K562 (cell line): ENCODE measurements around the gene RAP2B. TPM values are rescaled to one million over a fixed set of nuclear protein-coding genes. Genes with fewer than 3 reads are reported as not detected.

Experiments used
- ARID1B ChIP-seq: fragments of 450-650 bp; IDR thresholded peaks from 2 replicates; pipeline ENCODE4 v1.6.1; 2016; ENCODE audit warnings: antibody characterized with exemption, mild to moderate bottlenecking, inconsistent platforms
- CTCF ChIP-seq, 3 experiments: IDR thresholded peaks in 2 of 3; conservative IDR thresholded peaks in 1 of 3; 2 replicates each; pipeline ENCODE4 v1.5.1; 2011 to 2012; ENCODE audit warnings: low read length in 3 of 3, mild to moderate bottlenecking in 3 of 3, control low read depth in 2 of 3, improper control_type of control experiment in 1 of 3, inconsistent platforms in 1 of 3, low read depth in 1 of 3, mixed read lengths in 1 of 3, moderate library complexity in 1 of 3; ENCODE audit not compliant: insufficient read depth in 2 of 3
- ELF2 ChIP-seq: fragments of 250-450 bp; sonication (Bioruptor Pico); IDR thresholded peaks from 2 replicates; pipeline ENCODE4 v1.5.0; 2021; ENCODE audit warnings: mild to moderate bottlenecking
- JUND ChIP-seq, 2 experiments: IDR thresholded peaks; 2 replicates in 1 of 2; 3 replicates in 1 of 2; pipeline ENCODE4 v1.6.1; 2011; ENCODE audit warnings: borderline replicate concordance in 2 of 2, low read depth in 2 of 2, low read length in 2 of 2, improper control_type of control experiment in 1 of 2, missing biosample characterization in 1 of 2, missing genetic modification characterization in 1 of 2, missing genetic modification reagents in 1 of 2
- MEIS2 ChIP-seq: fragments of 450-650 bp; IDR thresholded peaks from 2 replicates; pipeline ENCODE4 v1.6.1; 2014; ENCODE audit warnings: mild to moderate bottlenecking; ENCODE audit not compliant: partially characterized antibody
- MXD1 ChIP-seq: fragments of 250-450 bp; sonication (Bioruptor Pico); IDR thresholded peaks from 2 replicates; pipeline ENCODE4 v1.8.0; 2021; ENCODE audit warnings: borderline replicate concordance, mild to moderate bottlenecking, moderate library complexity; ENCODE audit not compliant: poor library complexity, severe bottlenecking
- MYBL2 ChIP-seq, 2 experiments: fragments of 450-650 bp in 1 of 2; sonication (generic) in 1 of 2; formaldehyde crosslinking in 1 of 2; IDR thresholded peaks; 2 replicates each; pipeline versions ENCODE4 v1.6.1 to v1.8.1; 2017 to 2022; ENCODE audit warnings: borderline replicate concordance in 1 of 2, inconsistent platforms in 1 of 2, low read depth in 1 of 2, mild to moderate bottlenecking in 1 of 2, missing genetic modification reagents in 1 of 2, moderate library complexity in 1 of 2
- PHB2 ChIP-seq: fragments of 450-650 bp; IDR thresholded peaks from 2 replicates; pipeline ENCODE4 v1.6.1; 2017; ENCODE audit warnings: low read depth
- PHF21A ChIP-seq: fragments of 450-650 bp; IDR thresholded peaks from 2 replicates; pipeline ENCODE4 v1.6.1; 2017; ENCODE audit warnings: low read depth, borderline replicate concordance
- RAD21 ChIP-seq, 2 experiments: fragments of 250-450 bp in 1 of 2; fragments of 450-650 bp in 1 of 2; sonication (Bioruptor Pico) in 1 of 2; formaldehyde crosslinking in 1 of 2; IDR thresholded peaks in 1 of 2; conservative IDR thresholded peaks in 1 of 2; 2 replicates each; pipeline versions ENCODE4 v1.4.0 to v1.8.0; 2020 to 2022; ENCODE audit warnings: mild to moderate bottlenecking in 2 of 2, moderate library complexity in 1 of 2
- RBM22 ChIP-seq: fragments of 200-400 bp; formaldehyde crosslinking; IDR thresholded peaks from 2 replicates; pipeline ENCODE4 v1.6.1; 2018; ENCODE audit warnings: low read length, low read depth; ENCODE audit not compliant: poor library complexity, severe bottlenecking
- SMC3 ChIP-seq: conservative IDR thresholded peaks from 2 replicates; pipeline ENCODE4 v1.6.1; 2011; ENCODE audit warnings: low read depth, low read length, improper control_type of control experiment; ENCODE audit not compliant: insufficient read depth
- ZBTB8A ChIP-seq: fragments of 450-650 bp; IDR thresholded peaks from 2 replicates; pipeline ENCODE4 v1.6.1; 2018; ENCODE audit warnings: mild to moderate bottlenecking, moderate library complexity; ENCODE audit not compliant: partially characterized antibody
- ZNF316 ChIP-seq: fragments of 450-650 bp; IDR thresholded peaks from 2 replicates; pipeline ENCODE4 v1.6.1; 2016
- ZNF551 ChIP-seq: fragments of 250-450 bp; sonication (Bioruptor Pico); IDR thresholded peaks from 2 replicates; pipeline ENCODE4 v1.5.0; 2021; ENCODE audit warnings: mild to moderate bottlenecking, moderate library complexity
- ZNF586 ChIP-seq: fragments of 450-650 bp; formaldehyde crosslinking; conservative IDR thresholded peaks from 2 replicates; pipeline ENCODE4 v1.4.0; 2020; ENCODE audit warnings: mild to moderate bottlenecking, moderate library complexity
- polyA plus RNA-seq, 8 experiments: library from polyadenylated mRNA; depleted of rRNA in 4 of 8; stranded (reverse) in 5 of 8; unstranded in 3 of 8; fragments of >200 nt; fragmentation: Nextera tagmentation in 2 of 8; fragmentation: Illumina TruSeq in 1 of 8; extraction: Ambion mirVana in 2 of 8; extraction: Trizol in 1 of 8; gene quantifications; 2 replicates each; pipeline versions ENCODE4 v1.2.1 to v1.2.3, GENCODE V29; 2011 to 2014; ENCODE audit warnings: inconsistent platforms in 1 of 8, missing spikeins in 1 of 8
- total RNA-seq, 7 experiments: library from RNA; depleted of rRNA in 6 of 7; stranded (reverse); fragments of >200 nt in 6 of 7; fragmentation: Illumina TruSeq in 2 of 7; extraction: Trizol in 2 of 7; gene quantifications; 2 replicates each; pipeline versions ENCODE4 v1.2.1 to v1.2.3, GENCODE V29; 2011 to 2021; ENCODE audit warnings: low replicate concordance in 1 of 7
- TF ChIP-seq, protein P1 (sequence below): fragments of 450-650 bp; formaldehyde crosslinking; IDR thresholded peaks from 2 replicates; pipeline ENCODE4 v1.4.0; 2022; ENCODE audit warnings: missing genetic modification characterization
- TF ChIP-seq, protein P2 (sequence below): sonication (generic); formaldehyde crosslinking; IDR thresholded peaks from 2 replicates; pipeline ENCODE4 v1.8.0; 2022; ENCODE audit warnings: mild to moderate bottlenecking, missing genetic modification reagents

Gene RAP2B
- total and polyA plus RNA-seq, 9 of the 15 experiments (the other 6 are each of a cell fraction or from before 2014, with no cell fraction given): 9.4 to 31.2 (median 15.8) TPM

DNA sequence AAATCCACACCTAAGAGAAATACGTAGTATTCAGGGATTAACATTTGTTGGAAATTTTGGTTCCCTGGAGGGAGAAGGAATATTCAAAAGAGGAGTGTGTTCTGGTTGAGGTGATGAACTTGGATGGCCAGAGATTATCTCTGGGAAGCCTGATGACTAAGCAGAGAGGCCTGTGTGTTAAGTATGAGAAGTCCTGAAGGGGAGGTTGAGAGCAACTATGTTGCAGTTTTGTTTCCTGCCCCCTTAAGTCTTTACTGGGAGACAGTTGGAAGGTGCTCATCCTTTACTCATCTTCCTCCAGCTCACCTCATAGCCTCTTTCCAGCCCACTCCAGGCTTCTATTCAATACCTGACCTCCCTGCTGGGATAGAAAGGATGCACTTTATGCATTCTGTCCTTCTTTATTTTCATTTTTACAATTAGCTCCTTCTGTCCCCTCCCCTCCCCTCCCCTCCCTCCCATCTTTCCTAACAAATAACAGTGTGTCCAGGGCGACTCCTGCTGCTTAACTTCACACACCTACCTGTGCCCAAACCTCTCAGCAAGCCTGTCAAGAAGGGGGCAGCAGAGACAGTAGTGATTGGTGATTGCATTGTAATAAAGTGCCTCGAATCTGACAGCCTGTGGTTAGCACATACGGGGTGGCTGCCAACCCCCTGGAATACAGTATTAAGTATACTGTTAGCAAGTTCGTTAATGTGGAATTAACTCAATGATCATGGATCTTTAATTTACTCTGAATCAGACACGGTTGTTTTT is 11.9 kb downstream of the RAP2B start (continued):
- no peak for TF ChIP-seq RBM22
- TF ChIP-seq ELF2 (CRISPR knock-in tag): no peak
- no peak for TF ChIP-seq ZNF586 (CRISPR knock-in tag)
- TF ChIP-seq RAD21 (CRISPR knock-in tag; conservative IDR thresholded peaks at IDR 0.05 in 1 of 2, IDR thresholded peaks at IDR 0.05 in 1 of 2): peak in 1 of 2 experiments; percentile 63; a peak in 3 of 4 replicates
- TF ChIP-seq ZBTB8A: no peak
- no peak for TF ChIP-seq MYBL2 (IDR thresholded peaks at IDR 0.05; ENCODE audit: low read depth)
- no peak for TF ChIP-seq MYBL2 (CRISPR knock-in tag; IDR thresholded peaks at IDR 0.05; ENCODE audit: borderline replicate concordance)
- peak; percentile 69 for TF ChIP-seq ZNF316
- peak; percentile 25 for TF ChIP-seq MEIS2
- TF ChIP-seq MXD1 (CRISPR knock-in tag): no peak
- TF ChIP-seq ZNF551: no peak
- peak; percentile 50 for TF ChIP-seq ARID1B
- TF ChIP-seq SMC3: 0 out of 2 replicates have a peak, but pooled peaks have one; percentile 8
- TF ChIP-seq, protein P1, sequence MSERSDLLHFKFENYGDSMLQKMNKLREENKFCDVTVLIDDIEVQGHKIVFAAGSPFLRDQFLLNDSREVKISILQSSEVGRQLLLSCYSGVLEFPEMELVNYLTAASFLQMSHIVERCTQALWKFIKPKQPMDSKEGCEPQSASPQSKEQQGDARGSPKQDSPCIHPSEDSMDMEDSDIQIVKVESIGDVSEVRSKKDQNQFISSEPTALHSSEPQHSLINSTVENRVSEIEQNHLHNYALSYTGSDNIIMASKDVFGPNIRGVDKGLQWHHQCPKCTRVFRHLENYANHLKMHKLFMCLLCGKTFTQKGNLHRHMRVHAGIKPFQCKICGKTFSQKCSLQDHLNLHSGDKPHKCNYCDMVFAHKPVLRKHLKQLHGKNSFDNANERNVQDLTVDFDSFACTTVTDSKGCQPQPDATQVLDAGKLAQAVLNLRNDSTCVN: no peak
- TF ChIP-seq JUND (IDR thresholded peaks at IDR 0.05; ENCODE audit: borderline replicate concordance, low read depth, low read length): peak; percentile 68
- TF ChIP-seq JUND (tag; IDR thresholded peaks at IDR 0.05; ENCODE audit: borderline replicate concordance, low read depth, low read length): peak; percentile 34; the same call in 1 of the 3 replicates
- no peak for TF ChIP-seq PHB2
- peak; percentile 24 to 79 (median 73); a peak in 4 of 6 replicates for TF ChIP-seq CTCF (IDR thresholded peaks at IDR 0.05 in 2 of 3, conservative IDR thresholded peaks at IDR 0.05 in 1 of 3; ENCODE audit: insufficient read depth in 2 of 3, low read depth in 1 of 3, low read length in 3 of 3)
- no peak for TF ChIP-seq PHF21A
- TF ChIP-seq, protein P2, sequence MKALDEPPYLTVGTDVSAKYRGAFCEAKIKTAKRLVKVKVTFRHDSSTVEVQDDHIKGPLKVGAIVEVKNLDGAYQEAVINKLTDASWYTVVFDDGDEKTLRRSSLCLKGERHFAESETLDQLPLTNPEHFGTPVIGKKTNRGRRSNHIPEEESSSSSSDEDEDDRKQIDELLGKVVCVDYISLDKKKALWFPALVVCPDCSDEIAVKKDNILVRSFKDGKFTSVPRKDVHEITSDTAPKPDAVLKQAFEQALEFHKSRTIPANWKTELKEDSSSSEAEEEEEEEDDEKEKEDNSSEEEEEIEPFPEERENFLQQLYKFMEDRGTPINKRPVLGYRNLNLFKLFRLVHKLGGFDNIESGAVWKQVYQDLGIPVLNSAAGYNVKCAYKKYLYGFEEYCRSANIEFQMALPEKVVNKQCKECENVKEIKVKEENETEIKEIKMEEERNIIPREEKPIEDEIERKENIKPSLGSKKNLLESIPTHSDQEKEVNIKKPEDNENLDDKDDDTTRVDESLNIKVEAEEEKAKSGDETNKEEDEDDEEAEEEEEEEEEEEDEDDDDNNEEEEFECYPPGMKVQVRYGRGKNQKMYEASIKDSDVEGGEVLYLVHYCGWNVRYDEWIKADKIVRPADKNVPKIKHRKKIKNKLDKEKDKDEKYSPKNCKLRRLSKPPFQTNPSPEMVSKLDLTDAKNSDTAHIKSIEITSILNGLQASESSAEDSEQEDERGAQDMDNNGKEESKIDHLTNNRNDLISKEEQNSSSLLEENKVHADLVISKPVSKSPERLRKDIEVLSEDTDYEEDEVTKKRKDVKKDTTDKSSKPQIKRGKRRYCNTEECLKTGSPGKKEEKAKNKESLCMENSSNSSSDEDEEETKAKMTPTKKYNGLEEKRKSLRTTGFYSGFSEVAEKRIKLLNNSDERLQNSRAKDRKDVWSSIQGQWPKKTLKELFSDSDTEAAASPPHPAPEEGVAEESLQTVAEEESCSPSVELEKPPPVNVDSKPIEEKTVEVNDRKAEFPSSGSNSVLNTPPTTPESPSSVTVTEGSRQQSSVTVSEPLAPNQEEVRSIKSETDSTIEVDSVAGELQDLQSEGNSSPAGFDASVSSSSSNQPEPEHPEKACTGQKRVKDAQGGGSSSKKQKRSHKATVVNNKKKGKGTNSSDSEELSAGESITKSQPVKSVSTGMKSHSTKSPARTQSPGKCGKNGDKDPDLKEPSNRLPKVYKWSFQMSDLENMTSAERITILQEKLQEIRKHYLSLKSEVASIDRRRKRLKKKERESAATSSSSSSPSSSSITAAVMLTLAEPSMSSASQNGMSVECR (CRISPR knock-in tag): no peak
